GM12864 (cell line): ENCODE data around the gene MITF.

Experiments
- DNase-seq: peaks from one replicate; pipeline ENCODE4 v3.0.0-alpha.2; 2011; ENCODE audit warnings: low read depth
- H3K4me3 ChIP-seq: 2 replicates; pipeline ENCODE4 v1.5.1; 2011; ENCODE audit warnings: mild to moderate bottlenecking, low read depth, low read length, control low read depth
- CTCF ChIP-seq: IDR thresholded peaks from 2 replicates; pipeline ENCODE4 v1.5.1; 2011; ENCODE audit warnings: low read depth, mild to moderate bottlenecking, moderate library complexity, low read length, control low read depth, inconsistent platforms; ENCODE audit errors: missing control alignments

The MITF gene

DNA sequence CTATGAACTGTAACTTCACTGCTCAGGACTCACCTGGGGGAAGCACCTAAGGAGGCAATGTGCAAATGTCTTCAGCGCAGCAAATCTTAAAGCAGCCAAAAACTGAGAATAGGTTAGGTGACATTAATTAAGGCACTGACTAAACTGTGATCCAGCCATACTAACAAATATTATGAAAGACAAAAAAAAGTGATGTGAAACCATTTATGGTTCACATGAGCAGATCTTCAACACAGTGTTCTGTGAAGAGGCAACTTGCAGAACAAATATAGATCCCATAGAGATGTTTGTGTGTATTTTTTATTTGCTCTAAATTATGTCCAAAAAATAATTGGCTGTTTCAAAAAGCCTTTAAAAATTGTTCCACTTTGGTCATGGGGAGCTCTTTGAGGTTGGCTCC is 24.1 kb upstream of the MITF start:
- no peak for TF ChIP-seq CTCF
- H3K4me3 ChIP-seq, result no peak overlapping the region
- no peak for DNase-seq

GRCh38 chr3:69716119-69716518 is 23.1 kb upstream of the MITF start:
- H3K4me3 ChIP-seq, result no peak overlapping the region
- DNase-seq, result no peak
- no peak for TF ChIP-seq CTCF

DNA sequence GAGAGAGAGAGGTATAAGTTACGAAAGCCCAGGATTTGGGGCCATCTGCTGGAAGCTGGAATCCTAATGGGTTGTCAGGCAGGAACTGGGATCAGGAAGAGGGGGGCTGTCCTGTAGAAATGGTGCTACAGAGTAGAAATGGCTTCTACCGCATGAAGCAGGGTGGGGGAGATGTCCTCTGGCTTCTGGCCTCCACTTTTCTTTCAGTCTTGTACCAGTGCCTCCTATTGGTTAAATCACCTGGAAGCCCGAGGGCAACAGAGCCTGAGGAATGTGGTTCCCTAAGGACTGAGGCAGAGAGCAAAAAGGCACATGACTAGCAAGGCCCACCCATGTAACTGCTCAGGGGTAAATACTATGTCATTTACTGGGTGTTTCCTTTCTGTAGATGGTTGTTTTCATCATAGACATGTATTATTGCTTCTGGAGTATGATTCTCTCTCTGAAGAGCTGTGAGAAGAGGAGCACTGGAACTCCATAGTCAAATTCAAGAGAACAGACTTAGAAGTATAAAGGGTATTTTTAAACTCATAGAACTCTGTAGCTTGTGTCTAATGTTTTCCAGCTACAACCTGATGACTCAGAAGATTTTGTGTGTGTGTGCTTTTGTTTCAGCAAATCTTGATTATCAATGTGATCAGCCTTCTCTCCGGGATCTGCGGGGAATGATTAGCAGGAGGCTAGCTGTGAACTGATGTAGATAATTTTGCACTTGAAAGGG is 20.2 kb upstream of the MITF start:
- no peak overlapping the region for H3K4me3 ChIP-seq
- DNase-seq, result no peak
- TF ChIP-seq CTCF, result no peak

GRCh38 chr3:69719587-69720122 is 19.6 kb upstream of the MITF start:
- TF ChIP-seq CTCF, result no peak
- DNase-seq, result no peak
- no peak overlapping the region for H3K4me3 ChIP-seq

DNA sequence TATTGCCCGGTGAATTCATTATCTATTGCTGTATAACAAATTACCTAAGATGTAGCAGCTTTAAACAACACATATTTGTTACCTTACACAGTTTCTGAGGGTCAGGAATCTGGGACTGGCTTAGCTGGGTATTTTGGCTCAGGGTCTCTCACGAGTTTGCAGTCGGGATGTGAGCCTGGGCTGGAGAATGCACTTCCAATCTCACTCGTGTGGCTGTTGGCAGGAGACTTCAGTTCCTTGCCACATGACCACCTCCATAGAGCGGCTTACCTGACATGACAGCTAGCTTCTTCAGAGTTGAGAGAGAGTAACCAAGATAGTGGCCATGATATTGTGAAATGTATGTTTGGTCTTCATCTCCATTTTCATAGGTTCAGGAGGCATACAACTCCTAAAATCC is 18.4 kb upstream of the MITF start:
- no peak overlapping the region for H3K4me3 ChIP-seq
- no peak for DNase-seq
- no peak for TF ChIP-seq CTCF

DNA sequence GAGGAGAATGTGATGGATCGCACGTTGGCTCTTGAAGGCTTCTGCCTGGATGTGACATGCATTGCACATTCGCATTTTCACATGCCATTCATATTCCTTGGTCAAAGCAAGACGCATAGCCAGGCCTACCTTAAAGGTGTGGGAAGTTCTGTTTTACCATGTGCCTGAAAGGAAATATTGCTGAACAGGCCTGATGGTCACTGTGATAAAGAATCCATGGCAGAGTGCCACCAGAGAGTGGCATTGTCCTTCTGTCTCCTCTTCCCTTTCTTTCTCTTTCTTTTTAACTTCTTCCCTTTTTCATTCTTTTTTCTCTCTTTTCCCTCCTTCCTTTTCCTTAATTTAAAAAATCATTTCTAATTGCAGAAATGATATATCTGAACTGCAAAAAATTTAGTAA is 15.9 kb upstream of the MITF start:
- TF ChIP-seq CTCF, result no peak
- no peak overlapping the region for H3K4me3 ChIP-seq
- no peak for DNase-seq
